ENCODE measurements around the gene SLX9. TPM values are rescaled to one million over a fixed set of nuclear protein-coding genes. Genes with fewer than 3 reads are reported as not detected.

SLX9 gene
- total RNA-seq, 1 donor from 2014 or later: 30.4 TPM

- H3K4me1 Mint-ChIP-seq (ENCODE audit: unreplicated experiment): peaks cover 17% of the 10 kb centered on the region
Observed at GRCh38 chr21:44990921-44991320, 51.1 kb downstream of the SLX9 start.

GRCh38 chr21:44991538-44992483 is 52.0 kb downstream of the SLX9 start:
- no peak for DNase-seq (ENCODE audit: extremely low spot score, unreplicated experiment)
- no peak for TF ChIP-seq CTCF (IDR thresholded peaks at IDR 0.05)
- no peak overlapping the region for H3K27ac Mint-ChIP-seq (ENCODE audit: unreplicated experiment)
- H3K4me3 Mint-ChIP-seq (ENCODE audit: unreplicated experiment): no peak overlapping the region
- no peaks in the 10 kb centered on the region for H3K27me3 Mint-ChIP-seq (ENCODE audit: unreplicated experiment)
- H3K4me1 Mint-ChIP-seq (ENCODE audit: unreplicated experiment): peaks cover 14% of the 10 kb centered on the region
- H3K36me3 Mint-ChIP-seq (ENCODE audit: unreplicated experiment): no peaks in the 10 kb centered on the region
- no peaks in the 10 kb centered on the region for H3K9me3 Mint-ChIP-seq (ENCODE audit: unreplicated experiment)

More at GRCh38 chr21:44990921-44991320, 51.1 kb downstream of the SLX9 start:
- TF ChIP-seq CTCF (IDR thresholded peaks at IDR 0.05): no peak
- Mint-ChIP-seq H3K36me3 (ENCODE audit: unreplicated experiment) (no peaks in the 10 kb centered on the region), H3K27ac (ENCODE audit: unreplicated experiment) (no peak overlapping the region), H3K27me3 (ENCODE audit: unreplicated experiment) (no peaks in the 10 kb centered on the region), H3K9me3 (ENCODE audit: unreplicated experiment) (no peaks in the 10 kb centered on the region), H3K4me3 (ENCODE audit: unreplicated experiment) (no peak overlapping the region)
- no peak for DNase-seq (ENCODE audit: extremely low spot score, unreplicated experiment)

GRCh38 chr21:44992608-44993031 is 52.8 kb downstream of the SLX9 start:
- DNase-seq (ENCODE audit: extremely low spot score, unreplicated experiment): no peak
- no peak for TF ChIP-seq CTCF (IDR thresholded peaks at IDR 0.05)
- H3K4me1 Mint-ChIP-seq (ENCODE audit: unreplicated experiment): peaks cover 14% of the 10 kb centered on the region
- no peak overlapping the region for H3K27ac Mint-ChIP-seq (ENCODE audit: unreplicated experiment)
- H3K9me3 Mint-ChIP-seq (ENCODE audit: unreplicated experiment): no peaks in the 10 kb centered on the region
- no peak overlapping the region for H3K4me3 Mint-ChIP-seq (ENCODE audit: unreplicated experiment)
- no peaks in the 10 kb centered on the region for H3K27me3 Mint-ChIP-seq (ENCODE audit: unreplicated experiment)
- H3K36me3 Mint-ChIP-seq (ENCODE audit: unreplicated experiment): no peaks in the 10 kb centered on the region

- H3K36me3 Mint-ChIP-seq (ENCODE audit: unreplicated experiment): no peaks in the 10 kb centered on the region
- H3K27ac Mint-ChIP-seq (ENCODE audit: unreplicated experiment): no peak overlapping the region
- peaks cover 14% of the 10 kb centered on the region for H3K4me1 Mint-ChIP-seq (ENCODE audit: unreplicated experiment)
- no peak for DNase-seq (ENCODE audit: extremely low spot score, unreplicated experiment)
- no peak overlapping the region for H3K4me3 Mint-ChIP-seq (ENCODE audit: unreplicated experiment)
- no peak for TF ChIP-seq CTCF (IDR thresholded peaks at IDR 0.05)
- no peaks in the 10 kb centered on the region for H3K27me3 Mint-ChIP-seq (ENCODE audit: unreplicated experiment)
- no peaks in the 10 kb centered on the region for H3K9me3 Mint-ChIP-seq (ENCODE audit: unreplicated experiment)
Observed at GRCh38 chr21:44993321-44994046, 53.7 kb downstream of the SLX9 start.
